PC-9 (cell line): ENCODE measurements around the gene EDN1.
A peak's percentile ranks its signal among the peaks of the same experiment; 100 is the strongest.

Experiments
- EZH2 ChIP-seq: fragments of 200-600 bp; sonication (generic); IDR thresholded peaks from 2 replicates; pipeline ENCODE4 v1.8.0; 2017; ENCODE audit warnings: antibody characterized with exemption, low read depth
- TF ChIP-seq, protein P1 (sequence below): fragments of 200-600 bp; sonication (generic); conservative IDR thresholded peaks from 2 replicates; pipeline ENCODE4 v1.6.1; 2017; ENCODE audit warnings: mixed run types, antibody characterized with exemption, mild to moderate bottlenecking, moderate library complexity

DNA sequence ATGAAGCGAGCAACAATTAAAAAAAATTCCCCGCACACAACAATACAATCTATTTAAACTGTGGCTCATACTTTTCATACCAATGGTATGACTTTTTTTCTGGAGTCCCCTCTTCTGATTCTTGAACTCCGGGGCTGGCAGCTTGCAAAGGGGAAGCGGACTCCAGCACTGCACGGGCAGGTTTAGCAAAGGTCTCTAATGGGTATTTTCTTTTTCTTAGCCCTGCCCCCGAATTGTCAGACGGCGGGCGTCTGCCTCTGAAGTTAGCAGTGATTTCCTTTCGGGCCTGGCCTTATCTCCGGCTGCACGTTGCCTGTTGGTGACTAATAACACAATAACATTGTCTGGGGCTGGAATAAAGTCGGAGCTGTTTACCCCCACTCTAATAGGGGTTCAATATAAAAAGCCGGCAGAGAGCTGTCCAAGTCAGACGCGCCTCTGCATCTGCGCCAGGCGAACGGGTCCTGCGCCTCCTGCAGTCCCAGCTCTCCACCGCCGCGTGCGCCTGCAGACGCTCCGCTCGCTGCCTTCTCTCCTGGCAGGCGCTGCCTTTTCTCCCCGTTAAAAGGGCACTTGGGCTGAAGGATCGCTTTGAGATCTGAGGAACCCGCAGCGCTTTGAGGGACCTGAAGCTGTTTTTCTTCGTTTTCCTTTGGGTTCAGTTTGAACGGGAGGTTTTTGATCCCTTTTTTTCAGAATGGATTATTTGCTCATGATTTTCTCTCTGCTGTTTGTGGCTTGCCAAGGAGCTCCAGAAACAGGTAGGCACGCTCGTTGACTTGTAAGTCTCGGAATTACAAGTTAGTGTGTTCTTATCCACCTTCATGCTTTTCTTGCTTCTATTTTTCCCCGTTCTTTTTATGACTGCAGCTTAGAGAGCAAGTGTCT, at the start of gene EDN1:
- TF ChIP-seq, protein P1, sequence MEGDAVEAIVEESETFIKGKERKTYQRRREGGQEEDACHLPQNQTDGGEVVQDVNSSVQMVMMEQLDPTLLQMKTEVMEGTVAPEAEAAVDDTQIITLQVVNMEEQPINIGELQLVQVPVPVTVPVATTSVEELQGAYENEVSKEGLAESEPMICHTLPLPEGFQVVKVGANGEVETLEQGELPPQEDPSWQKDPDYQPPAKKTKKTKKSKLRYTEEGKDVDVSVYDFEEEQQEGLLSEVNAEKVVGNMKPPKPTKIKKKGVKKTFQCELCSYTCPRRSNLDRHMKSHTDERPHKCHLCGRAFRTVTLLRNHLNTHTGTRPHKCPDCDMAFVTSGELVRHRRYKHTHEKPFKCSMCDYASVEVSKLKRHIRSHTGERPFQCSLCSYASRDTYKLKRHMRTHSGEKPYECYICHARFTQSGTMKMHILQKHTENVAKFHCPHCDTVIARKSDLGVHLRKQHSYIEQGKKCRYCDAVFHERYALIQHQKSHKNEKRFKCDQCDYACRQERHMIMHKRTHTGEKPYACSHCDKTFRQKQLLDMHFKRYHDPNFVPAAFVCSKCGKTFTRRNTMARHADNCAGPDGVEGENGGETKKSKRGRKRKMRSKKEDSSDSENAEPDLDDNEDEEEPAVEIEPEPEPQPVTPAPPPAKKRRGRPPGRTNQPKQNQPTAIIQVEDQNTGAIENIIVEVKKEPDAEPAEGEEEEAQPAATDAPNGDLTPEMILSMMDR: peak; percentile 45; the same call in 1 of the 2 replicates
- no peak for TF ChIP-seq EZH2
